ENCODE measurements around the gene EPO. TPM values are rescaled to one million over a fixed set of nuclear protein-coding genes. Genes with fewer than 3 reads are reported as not detected.
A peak's percentile ranks its signal among the peaks of the same experiment; 100 is the strongest.

The EPO gene
- not detected in 2 replicates for total RNA-seq (2014; rRNA removed; shearing (Covaris generic))

- in situ Hi-C loops (cut with HindIII; ENCODE audit: low sequenced_read_pairs): no loop called here
Measured at GRCh38 chr7:100720279-100720670, at the start of gene EPO. TSS of gene EPO (plus strand) at chr7:100720468. CDS start at chr7:100720981, 513 bp downstream.

GRCh38 chr7:100671353-100672327 is 48.6 kb upstream of the EPO start:
- in situ Hi-C loops (cut with HindIII; ENCODE audit: low sequenced_read_pairs): no loop called here
- DNase-seq (ENCODE audit: low spot score): no peak

More at GRCh38 chr7:100720279-100720670, at the start of gene EPO:
- no peak for DNase-seq (ENCODE audit: low spot score)

GRCh38 chr7:100673302-100673941 is 46.8 kb upstream of the EPO start, which contains the start of gene GNB2:
TSS of gene GNB2 (plus strand) at chr7:100673740. CDS start at chr7:100676266, 2,526 bp downstream.
- DNase-seq (ENCODE audit: low spot score): peak; percentile 99
- in situ Hi-C loops (cut with HindIII; ENCODE audit: low sequenced_read_pairs): no loop called here

- no peak for DNase-seq (ENCODE audit: low spot score)
- in situ Hi-C loops (cut with HindIII; ENCODE audit: low sequenced_read_pairs): no loop called here
Measured at GRCh38 chr7:100673942-100674410, 46.3 kb upstream of the EPO start.

GRCh38 chr7:100674411-100675104 is 45.7 kb upstream of the EPO start:
- in situ Hi-C loops (cut with HindIII; ENCODE audit: low sequenced_read_pairs): no loop called here
- peak; percentile 43 for DNase-seq (ENCODE audit: low spot score)

GRCh38 chr7:100675105-100675451 is 45.2 kb upstream of the EPO start:
- in situ Hi-C loops (cut with HindIII; ENCODE audit: low sequenced_read_pairs): no loop called here
- no peak for DNase-seq (ENCODE audit: low spot score)

DNA sequence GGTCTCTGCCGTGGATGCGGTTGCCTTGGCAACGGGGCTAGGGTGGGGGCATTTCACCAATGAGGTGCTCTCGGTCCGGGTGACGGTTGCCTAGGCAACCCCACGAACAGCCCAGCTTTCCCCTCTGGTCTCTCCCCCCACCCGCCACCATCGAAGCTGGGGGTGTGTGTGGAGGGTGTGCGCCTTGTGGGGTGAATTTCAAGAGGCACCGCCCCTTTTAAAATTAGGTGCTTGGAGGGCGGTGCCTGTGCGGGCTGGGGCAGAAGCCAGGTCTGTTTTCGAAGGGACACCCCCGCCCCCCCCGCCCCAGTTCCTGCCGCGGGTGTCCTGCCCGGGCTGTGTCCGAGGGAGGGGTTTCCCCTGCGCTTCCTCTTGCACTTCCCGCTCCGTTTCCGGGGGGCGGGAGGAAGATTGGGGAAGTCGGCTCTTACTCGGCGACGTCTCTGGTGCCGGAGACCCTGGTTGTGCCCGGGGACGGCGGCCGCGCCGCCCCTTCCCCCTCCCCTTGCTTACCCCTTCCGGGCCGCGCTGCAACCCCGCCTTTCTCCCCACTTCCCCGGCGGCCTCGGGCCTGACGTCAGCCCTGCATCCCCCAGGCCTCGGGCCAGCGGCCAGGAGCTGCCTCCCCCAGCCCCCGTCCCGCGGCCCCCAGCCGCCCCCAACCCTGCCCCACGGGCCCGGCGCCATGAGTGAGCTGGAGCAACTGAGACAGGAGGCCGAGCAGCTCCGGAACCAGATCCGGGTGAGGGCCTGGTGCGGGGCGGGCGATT is 44.5 kb upstream of the EPO start:
- peak; percentile 93 for DNase-seq (ENCODE audit: low spot score)

GRCh38 chr7:100676501-100677306 is 43.6 kb upstream of the EPO start:
- no peak for DNase-seq (ENCODE audit: low spot score)
- in situ Hi-C loops (cut with HindIII; ENCODE audit: low sequenced_read_pairs): no loop called here

More for the DNA sequence above, 44.5 kb upstream of the EPO start:
- in situ Hi-C loops (cut with HindIII; ENCODE audit: low sequenced_read_pairs): no loop called here

DNA sequence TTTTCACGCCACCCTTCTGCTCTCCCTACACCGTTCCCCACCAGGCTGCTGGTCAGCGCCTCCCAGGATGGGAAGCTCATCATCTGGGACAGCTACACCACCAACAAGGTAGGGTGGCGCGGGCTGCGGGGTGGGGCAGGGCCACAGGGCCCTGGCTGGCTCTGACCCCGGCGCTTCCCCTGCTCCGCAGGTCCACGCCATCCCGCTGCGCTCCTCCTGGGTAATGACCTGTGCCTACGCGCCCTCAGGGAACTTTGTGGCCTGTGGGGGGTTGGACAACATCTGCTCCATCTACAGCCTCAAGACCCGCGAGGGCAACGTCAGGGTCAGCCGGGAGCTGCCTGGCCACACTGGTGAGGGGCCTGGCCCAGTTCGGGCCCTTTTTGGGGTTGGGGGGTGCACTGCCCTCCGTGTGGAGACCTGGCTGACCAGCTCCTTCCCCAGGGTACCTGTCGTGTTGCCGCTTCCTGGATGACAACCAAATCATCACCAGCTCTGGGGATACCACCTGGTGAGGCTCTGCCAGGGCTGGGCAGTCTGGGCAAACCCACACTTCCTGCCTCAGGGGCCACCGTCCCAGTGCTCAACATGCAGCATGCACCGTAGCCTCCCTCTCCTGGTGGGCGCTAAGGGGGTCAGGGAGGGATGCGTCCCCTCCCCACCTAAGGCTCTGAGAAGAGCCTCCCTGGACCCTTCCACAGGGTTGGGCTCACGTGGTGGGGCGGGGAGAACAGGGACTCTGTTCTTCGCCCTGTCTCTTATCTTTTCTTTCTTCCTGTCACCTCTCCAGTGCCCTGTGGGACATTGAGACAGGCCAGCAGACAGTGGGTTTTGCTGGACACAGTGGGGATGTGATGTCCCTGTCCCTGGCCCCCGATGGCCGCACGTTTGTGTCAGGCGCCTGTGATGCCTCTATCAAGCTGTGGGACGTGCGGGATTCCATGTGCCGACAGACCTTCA is 42.7 kb upstream of the EPO start:
- in situ Hi-C loops (cut with HindIII; ENCODE audit: low sequenced_read_pairs): no loop called here
- DNase-seq (ENCODE audit: low spot score): no peak

DNA sequence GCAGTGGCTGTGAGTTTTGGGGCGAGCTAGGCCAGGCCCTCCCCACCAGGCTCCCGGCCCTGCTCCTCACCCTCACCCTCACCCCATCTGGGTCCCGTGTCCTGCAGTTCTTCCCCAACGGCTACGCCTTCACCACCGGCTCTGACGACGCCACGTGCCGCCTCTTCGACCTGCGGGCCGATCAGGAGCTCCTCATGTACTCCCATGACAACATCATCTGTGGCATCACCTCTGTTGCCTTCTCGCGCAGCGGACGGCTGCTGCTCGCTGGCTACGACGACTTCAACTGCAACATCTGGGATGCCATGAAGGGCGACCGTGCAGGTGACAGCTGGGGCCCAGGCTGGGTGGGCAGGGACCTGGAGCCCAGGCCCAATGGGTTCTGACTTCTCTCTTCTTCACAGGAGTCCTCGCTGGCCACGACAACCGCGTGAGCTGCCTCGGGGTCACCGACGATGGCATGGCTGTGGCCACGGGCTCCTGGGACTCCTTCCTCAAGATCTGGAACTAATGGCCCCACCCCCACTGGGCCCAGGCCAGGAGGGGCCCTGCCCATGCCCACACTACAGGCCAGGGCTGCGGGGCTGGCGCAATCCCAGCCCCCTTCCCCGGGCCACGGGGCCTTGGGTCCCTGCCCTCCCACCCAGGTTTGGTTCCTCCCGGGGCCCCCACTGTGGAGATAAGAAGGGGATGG is 41.8 kb upstream of the EPO start:
- no peak for DNase-seq (ENCODE audit: low spot score)
- in situ Hi-C loops (cut with HindIII; ENCODE audit: low sequenced_read_pairs): no loop called here

DNA sequence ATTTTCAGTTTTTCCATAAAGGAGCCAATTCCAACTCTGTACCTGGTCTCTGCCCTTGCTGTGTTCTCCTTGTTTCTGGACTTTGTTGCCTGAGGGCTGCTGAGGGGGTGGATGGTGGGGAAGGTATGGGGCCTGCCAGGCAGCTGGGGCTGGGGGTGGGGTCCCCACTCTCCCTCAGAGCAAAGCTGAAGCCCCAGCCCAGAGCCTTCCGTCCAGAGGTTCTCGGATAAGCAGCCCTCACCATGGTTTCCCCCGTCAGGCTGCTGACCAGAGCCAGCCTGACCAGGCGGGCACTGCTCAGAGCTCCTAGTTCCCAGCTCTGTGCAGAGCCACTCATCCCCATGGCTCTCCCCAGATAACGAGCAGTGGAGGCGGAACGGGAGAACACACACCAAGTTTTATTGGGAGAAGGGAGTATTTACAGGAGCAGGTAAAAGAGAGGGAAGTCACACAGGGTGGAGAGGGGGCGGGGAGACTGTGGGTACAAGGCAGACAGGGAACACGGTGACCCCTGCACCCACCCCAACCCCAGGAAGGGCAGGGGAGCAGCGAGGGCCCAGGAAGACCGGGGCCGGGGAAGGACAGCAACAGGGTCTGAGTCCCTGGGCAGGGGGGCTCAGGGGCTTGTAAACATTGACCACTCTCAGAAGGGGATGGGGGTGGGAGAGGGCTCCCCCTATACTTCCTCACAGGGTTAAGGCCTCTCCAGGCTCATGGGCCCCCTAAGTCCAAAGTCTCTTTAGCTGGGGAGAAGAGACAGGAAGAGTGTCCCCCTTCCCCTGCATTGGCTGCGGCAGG is 40.9 kb upstream of the EPO start:
- in situ Hi-C loops (cut with HindIII; ENCODE audit: low sequenced_read_pairs): no loop called here
- DNase-seq (ENCODE audit: low spot score): no peak

- peak; percentile 46 for DNase-seq (ENCODE audit: low spot score)
- in situ Hi-C loops (cut with HindIII; ENCODE audit: low sequenced_read_pairs): no loop called here
Measured at GRCh38 chr7:100679927-100680575, 40.2 kb upstream of the EPO start.

DNA sequence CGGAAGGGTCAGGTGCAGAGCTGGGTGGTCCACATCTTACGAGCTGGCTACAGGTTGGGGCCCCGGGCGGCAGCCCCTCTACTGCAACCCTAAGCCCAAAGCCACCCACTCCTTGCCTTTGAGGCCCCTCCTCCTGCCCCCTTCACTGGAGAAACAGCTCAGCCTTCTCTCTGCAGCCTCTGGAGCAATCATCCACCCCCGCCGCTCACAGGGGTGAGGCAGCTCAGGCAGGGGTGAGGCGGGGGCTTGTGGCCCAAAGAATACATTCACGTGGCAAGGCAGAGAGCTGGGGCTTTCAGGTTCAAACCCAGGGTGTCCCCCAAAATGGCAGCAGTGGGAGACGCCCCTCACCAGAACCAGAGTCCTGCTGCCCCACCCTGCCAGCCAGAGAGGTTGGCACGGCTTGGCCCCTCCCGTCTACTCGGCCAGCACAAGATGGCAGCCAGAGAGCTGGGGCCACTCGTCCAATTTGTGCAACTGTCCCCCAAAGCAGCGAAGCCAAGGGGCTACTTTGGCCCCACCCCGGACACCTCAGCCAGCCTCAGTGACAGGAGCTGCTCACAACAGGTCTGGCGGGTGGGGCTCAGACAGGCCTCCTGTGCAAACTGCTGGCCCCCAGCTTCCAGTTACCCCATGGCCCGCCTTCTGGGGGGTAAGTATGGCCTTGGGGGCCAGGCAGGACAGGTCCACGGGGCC is 39.5 kb upstream of the EPO start:
- in situ Hi-C loops (cut with HindIII; ENCODE audit: low sequenced_read_pairs): no loop called here
- DNase-seq (ENCODE audit: low spot score): no peak

- in situ Hi-C loops (cut with HindIII; ENCODE audit: low sequenced_read_pairs): no loop called here
- no peak for DNase-seq (ENCODE audit: low spot score)
Measured at GRCh38 chr7:100681491-100682227, 38.6 kb upstream of the EPO start.

All from G401 (cell line).